ENCODE results near the gene ERCC4.

ERCC4 gene

DNA sequence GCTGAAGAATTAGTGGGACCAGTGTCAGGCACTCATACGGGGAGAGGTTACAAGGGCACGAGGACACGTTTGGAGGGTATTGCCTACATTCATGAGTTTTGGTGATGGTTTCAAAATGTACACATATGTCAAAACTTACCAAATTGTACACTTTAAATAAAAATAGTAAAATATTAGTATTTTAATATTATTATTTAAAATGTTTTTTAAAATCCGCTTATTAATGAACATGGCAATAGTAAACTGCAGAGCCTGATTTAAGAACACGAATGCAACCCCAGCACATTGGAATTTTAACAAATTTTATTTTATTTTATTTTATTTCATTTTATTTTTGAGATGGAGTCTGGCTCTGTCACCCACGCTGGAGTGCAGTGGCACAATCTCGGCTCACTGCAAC, 10.9 kb upstream of the ERCC4 start:
- in situ Hi-C loops (cut with HindIII; ENCODE audit: low sequenced_read_pairs): no loop called here
- H3K4me3 ChIP-seq (ENCODE audit: low read depth, low read length): no peak overlapping the region
- no peak for DNase-seq (ENCODE audit: low read depth)
- TF ChIP-seq, protein P1, sequence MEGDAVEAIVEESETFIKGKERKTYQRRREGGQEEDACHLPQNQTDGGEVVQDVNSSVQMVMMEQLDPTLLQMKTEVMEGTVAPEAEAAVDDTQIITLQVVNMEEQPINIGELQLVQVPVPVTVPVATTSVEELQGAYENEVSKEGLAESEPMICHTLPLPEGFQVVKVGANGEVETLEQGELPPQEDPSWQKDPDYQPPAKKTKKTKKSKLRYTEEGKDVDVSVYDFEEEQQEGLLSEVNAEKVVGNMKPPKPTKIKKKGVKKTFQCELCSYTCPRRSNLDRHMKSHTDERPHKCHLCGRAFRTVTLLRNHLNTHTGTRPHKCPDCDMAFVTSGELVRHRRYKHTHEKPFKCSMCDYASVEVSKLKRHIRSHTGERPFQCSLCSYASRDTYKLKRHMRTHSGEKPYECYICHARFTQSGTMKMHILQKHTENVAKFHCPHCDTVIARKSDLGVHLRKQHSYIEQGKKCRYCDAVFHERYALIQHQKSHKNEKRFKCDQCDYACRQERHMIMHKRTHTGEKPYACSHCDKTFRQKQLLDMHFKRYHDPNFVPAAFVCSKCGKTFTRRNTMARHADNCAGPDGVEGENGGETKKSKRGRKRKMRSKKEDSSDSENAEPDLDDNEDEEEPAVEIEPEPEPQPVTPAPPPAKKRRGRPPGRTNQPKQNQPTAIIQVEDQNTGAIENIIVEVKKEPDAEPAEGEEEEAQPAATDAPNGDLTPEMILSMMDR (IDR thresholded peaks at IDR 0.05; ENCODE audit: low read depth, low read length, missing control alignments): no peak

DNA sequence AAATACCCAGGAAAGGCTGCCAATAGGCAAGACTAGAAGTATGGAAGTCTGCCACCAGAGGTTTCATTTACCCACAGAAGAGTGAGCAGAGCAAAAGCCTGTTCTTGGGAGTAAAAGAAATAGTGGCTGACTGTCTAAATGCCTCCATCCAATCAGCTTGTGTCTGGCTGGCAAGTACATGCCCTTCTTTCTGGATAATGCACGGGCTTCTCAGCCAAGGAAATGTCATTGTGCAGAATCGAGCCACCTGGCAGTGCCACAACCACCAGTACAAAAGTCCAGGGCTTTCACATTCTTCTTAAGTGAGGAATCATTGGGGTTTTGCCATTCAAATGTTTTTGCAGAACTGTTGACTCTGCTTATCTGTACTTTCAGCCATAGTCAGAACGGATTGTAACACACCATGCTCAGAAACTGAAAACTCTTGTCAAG, 10.1 kb upstream of the ERCC4 start:
- in situ Hi-C loops (cut with HindIII; ENCODE audit: low sequenced_read_pairs): no loop called here
- DNase-seq (ENCODE audit: low read depth): peak; percentile 53
- TF ChIP-seq, protein P1 (IDR thresholded peaks at IDR 0.05; ENCODE audit: low read depth, low read length, missing control alignments): no peak
- H3K4me3 ChIP-seq (ENCODE audit: low read depth, low read length): no peak overlapping the region

DNA sequence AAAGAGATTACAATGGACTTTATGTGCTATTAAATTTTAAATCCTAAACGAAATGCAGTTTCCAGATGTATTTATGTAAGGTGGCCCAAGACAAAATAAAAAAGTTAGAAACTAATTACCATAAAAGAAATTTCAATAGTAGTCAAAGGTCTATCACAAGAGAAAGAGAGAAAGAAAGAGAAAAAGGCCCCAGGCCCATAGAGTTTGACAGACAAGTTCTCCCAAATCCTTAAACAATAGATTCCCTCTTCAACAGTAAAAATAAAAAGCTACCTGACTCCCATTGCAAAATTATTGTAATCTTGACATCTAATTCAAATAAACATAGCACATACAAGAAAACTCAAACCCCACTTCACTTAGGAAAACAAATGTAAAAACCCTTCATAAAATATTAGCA, 8.6 kb upstream of the ERCC4 start:
- TF ChIP-seq, protein P1 (IDR thresholded peaks at IDR 0.05; ENCODE audit: low read depth, low read length, missing control alignments): no peak
- DNase-seq (ENCODE audit: low read depth): no peak
- H3K4me3 ChIP-seq (ENCODE audit: low read depth, low read length): no peak overlapping the region
- in situ Hi-C loops (cut with HindIII; ENCODE audit: low sequenced_read_pairs): no loop called here

DNA sequence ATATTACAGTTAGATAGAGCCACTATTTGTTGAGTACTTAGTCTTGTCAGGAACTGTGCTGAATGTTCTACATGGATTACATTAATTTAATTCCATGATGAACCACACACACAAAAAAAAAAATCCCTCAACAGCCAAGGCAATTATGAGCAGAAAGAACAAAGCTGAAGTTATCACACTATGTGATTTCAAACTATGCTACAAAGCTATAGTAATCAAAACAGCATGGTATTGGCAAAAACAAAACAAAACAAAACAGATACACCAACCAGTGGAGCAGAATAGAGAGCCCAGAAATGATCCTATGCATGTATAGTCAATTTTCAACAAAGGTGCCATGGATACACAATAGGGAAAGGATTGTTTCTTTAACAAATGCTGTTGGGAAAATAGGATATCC, 8.1 kb upstream of the ERCC4 start:
- DNase-seq (ENCODE audit: low read depth): no peak
- in situ Hi-C loops (cut with HindIII; ENCODE audit: low sequenced_read_pairs): no loop called here
- TF ChIP-seq, protein P1 (IDR thresholded peaks at IDR 0.05; ENCODE audit: low read depth, low read length, missing control alignments): no peak
- H3K4me3 ChIP-seq (ENCODE audit: low read depth, low read length): no peak overlapping the region

DNA sequence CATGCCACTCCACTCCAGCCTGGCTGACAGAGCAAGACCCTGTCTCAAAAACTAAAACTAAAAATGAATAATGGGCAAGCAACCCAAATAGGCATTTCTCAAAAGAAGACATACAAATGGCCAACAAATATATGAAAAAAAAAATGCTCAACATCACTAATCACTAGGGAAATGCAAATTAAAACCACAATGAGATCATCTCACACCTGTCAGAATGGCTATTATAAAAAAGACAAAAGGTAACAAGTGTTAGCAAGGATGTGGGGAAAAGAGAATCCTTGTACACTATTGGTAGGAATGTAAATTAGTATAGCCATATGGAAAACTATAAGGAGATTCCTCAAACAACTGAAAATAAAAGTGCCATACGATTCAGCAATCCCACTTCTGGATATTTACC, 7.1 kb upstream of the ERCC4 start:
- in situ Hi-C loops (cut with HindIII; ENCODE audit: low sequenced_read_pairs): no loop called here
- TF ChIP-seq, protein P1 (IDR thresholded peaks at IDR 0.05; ENCODE audit: low read depth, low read length, missing control alignments): no peak
- DNase-seq (ENCODE audit: low read depth): no peak
- no peak overlapping the region for H3K4me3 ChIP-seq (ENCODE audit: low read depth, low read length)

DNA sequence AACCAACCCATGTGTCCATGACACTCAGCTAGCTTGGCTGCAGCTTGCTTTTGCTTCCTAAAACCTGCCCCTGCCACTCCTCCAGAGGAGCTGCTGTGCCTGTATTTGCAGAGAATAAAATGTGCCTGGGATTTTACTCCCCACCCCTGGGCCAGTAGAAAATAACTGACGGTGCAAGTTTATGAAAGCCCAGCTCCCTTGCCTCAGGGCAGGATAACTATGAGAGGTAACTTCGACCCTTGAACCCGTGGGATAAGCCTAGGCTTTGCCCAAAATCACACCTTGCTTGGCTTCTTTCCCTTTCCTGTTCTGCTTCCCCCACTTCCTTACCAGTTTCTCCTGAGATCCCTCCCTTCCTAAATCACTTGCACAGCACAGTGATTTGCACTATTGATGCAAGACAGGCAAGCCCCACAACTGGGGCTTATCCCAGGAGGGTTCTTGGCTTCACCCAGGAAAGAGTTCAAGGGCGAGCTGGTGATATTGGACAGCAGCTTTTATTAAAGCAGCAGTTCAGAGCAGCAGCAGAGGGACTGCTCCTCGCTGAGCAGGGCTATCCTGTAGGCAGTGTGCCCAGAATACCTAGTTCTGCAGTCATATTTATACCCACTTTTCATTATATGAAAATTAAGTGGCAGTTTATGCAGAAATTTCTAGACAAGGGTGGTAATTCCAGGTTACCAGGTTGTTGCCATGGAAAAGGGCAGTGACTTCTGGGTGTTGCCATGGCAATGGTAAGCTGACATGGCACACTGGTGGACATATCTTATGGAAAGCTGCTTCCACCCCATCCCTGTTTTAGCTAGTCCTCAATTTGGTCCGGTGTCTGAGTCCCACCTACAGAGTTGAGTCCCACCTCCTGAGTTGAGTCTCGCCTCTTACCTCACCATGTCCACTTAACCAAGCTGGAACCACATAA, 6.3 kb upstream of the ERCC4 start:
- in situ Hi-C loops (cut with HindIII; ENCODE audit: low sequenced_read_pairs): no loop called here
- DNase-seq (ENCODE audit: low read depth): no peak
- H3K4me3 ChIP-seq (ENCODE audit: low read depth, low read length): no peak overlapping the region
- TF ChIP-seq, protein P1 (IDR thresholded peaks at IDR 0.05; ENCODE audit: low read depth, low read length, missing control alignments): no peak

All from astrocyte of the cerebellum (primary cell).